ENCODE measurements around the gene RNF215.
"Not testable (repeated sequence)": the region's sequence is repeated elsewhere in the genome, so short reads cannot be mapped to it uniquely, and the experiment has no call there.

Gene RNF215

DNA sequence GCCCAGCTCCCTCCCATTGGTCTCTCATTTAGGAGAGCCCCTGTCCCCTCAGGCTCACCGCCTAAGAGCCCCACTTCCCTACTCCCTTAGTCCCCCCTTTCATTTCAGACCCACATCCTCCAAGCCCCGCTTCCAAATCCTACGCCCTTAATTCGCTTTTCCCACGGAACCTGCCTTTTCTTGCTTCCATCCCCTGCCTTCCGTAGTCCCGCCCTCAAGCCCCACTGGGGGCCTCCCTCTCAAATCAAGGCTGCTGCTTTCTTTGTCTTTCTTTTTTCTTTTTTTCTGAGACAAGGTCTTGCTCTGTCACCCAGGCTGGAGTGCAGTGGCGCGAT lies 30.0 kb downstream of the RNF215 start:
- DNase-seq, result no peak

DNA sequence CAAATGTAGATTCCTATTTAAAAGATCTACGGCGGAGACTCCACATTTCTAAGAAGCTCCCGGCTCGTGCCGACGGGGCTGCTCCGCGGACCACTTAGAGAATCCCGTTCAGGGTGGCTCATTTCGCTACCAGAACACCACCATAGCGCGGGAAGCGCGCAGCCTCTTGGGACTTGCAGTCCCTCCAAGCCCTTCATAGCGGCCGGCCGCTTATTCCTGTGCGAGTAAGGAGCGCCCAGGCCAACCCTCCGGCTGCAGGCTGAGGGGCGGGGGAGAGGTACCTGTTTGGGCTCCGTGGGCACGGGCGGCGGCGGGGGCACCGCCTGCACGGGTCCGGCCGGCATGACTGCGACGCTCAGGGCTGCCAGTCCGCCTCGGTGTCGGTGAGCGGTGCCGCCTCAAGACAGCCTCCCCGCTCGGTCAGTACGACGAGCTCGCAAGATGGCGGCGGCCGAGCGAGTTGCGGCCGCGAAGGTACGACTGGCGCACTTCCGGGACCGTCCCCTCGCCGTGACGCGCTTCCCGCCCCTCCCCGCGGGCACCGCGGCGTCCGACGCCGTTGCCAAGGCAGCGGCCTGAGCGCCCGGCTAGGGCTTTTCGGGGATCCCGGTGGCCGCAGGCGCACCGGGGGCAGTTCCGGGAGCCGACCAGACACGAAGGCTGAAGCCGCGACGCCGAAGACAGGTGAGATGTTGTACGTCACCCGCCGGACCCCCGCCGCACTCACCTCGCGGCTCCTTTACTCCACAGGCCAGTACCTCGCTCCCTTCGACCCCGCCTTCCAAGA lies 30.6 kb downstream of the RNF215 start, which contains the start of the genes CCDC157 and SF3A1:
Gene CCDC157, plus strand, starts transcription at position 559 of the 787 bp plus-strand sequence. CDS start 8,994 bp downstream, outside the sequence.
Gene SF3A1, minus strand, starts transcription at position 446 of the 787 bp plus-strand sequence. Its CDS starts 102 bp downstream, at position 344.
- DNase-seq, result peak; percentile 81

DNA sequence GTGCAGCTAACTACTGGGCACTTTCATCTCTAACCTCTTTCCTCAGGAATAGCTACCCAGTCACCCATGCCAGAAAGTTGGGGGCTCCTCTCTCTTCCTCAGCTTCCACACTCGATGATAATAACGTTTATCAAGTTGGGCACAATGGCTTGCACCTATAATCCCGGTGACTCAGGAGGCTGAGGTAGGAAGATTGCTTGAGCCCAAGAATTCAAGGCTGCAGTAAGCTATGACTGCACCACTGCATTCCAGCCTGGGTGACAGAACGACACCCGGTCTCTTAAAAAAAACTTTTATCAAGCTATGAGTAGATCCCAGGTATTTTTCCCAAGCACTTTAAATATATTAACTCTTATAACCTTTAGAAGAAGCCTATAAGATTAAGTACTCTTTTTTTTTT lies 32.6 kb downstream of the RNF215 start:
- no peak for DNase-seq

DNA sequence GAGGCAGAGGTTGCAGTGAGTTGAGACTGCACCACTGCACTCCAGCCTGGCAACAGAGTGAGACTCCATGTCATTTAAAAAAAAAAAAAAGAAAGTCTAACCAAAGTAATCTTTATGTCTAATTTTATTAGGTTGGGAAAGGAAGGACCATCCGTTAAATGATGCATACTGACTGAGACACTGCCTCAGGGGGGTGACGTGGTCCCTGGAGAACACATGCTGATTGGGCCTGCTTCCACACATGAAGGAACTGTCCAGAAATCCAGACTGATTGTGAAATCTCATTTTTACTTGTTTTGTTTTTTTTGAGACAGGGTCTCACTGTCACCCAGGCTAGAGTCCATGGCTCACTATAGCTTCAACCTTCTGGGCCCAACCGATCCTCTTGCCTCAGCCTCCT lies 36.0 kb downstream of the RNF215 start:
- DNase-seq, result no peak

DNA sequence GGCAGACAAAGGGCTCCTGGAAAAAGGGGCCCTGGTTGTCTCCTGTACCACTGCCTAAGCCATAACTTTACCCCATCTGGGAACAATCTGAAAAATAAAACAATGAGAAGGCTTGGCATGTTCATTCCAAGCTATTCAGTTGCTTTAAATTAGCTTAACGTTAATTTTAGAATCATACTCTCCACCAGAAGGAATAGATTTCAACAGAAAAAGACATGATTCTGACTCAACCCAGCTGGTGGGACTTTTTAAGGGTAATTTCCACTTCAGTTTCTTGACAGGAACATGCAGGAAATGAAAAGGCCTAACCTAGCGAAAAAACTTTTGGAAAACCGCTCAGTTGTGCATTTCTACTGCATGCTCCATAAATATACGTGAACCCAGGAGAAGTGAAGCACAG lies 38.4 kb downstream of the RNF215 start:
- no peak for DNase-seq

DNA sequence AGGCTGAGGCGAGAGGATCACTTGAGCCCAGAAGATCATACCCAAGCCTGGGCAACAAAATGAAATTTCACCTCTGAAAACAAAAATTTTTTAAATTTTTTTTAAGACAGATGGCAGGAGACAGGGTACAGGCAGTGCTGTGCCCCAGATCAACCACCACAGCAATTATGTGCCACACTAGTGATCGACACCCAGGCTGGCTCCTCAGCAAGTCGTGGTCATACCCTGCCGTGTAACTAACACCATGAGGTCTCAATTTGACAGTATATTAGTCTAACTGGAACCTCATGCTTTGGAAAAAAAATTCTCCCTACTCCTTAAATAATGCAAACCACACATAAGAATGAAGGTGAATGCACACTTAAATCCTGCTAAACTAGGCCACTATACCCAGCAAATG lies 38.8 kb downstream of the RNF215 start:
- DNase-seq, result no peak

DNA sequence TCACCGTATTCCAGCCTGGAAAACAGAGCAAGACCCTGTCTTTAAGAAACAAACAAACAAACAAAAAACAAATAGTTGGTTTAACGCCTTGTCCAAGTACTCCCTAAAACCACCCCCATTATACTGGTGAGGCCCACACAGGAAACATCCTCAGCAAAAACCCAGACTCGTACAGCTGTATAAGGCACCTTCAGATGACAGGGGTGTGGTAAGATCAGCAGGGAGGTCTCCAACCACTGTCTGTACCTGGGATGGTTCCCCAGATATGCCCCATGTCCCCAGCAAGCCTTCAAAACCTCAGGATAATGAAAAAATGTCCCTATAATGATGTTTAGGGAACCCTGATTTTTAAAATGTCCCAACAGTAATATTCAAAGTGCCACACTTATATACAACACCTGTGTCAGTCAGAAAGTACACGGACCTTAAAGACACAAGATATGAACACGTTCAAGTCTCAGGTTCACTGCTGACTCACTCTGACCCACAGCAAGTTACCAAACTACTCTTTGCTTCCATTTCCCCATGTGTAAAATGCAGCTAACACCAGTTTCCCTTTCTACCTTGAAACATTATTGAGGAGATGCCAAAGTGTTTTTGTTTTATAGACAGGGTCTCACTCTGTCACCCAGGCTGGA lies 39.8 kb downstream of the RNF215 start:
- DNase-seq, result no peak

DNA sequence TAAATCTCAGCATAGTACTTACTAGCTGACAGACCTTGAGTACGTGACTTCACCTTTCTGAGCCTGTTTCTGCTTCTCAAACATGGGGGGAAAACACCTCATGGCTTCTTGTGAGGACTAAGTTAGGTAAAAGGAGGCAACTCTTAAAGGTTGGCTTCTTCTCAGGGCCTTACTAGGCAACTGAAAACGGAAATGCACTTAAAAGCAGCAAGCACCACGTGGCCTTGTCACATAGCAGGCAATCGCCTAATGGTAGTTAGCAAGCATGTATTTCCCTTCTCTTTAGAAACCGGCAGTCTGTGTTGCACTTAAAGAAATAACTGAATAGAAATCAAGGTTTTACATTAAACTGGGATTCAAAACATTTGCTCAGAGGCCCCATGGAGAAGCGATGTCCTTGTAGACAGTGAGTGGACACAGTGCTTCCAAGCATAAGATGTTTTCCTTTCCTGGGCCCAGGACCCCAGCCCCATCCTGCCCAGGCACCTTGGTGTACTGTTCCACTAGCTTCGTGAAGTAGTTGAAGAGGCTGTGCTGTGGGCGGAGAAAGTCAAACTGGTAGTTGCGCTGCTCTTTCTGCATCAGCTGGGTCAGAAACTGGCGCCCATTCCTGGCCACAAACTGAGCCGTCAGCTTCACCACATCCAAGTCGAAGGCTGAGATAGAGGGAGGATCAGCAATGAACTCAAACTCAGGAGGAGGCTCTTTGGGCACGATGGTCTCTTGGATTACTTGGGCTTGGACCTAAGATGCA lies 42.6 kb downstream of the RNF215 start:
- no peak for DNase-seq

DNA sequence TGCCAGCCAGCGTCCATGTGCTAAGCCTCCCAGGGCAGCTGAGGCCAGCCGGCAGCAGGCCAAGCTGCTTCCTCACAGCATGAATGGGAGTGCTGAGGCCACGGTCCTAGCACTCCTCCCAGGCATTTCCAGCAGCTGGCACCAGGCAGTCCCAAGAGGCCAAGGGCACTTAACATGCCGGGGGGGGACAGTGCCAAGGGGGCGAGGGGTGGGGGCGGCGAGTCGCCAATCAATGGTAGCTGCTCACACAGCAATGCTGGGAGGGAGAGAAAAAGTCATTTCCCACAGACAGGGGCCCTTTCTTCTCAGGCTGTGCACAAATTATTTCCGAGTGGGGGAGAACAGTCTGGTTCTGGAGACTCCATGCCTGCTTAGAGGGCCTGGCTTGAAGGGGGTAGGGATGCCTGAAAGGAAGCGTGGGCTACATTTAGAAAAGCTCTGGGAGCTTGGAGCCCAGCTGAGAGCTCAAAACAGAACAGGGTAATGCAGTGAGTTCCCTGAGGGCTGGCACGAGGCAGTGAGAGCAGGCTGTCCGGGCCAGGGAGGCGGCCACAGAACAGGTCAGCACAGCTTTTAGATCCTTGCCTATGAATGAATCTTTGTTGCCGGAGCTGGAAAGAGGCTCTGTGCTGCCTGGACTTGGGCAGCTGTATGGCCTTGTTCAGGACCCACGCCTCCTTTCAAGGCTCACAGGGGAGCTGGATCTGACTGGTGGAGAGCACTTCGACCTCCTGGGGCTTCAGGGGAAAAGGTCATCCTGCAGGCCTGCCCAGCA lies 46.1 kb downstream of the RNF215 start:
- DNase-seq, result no peak

DNA sequence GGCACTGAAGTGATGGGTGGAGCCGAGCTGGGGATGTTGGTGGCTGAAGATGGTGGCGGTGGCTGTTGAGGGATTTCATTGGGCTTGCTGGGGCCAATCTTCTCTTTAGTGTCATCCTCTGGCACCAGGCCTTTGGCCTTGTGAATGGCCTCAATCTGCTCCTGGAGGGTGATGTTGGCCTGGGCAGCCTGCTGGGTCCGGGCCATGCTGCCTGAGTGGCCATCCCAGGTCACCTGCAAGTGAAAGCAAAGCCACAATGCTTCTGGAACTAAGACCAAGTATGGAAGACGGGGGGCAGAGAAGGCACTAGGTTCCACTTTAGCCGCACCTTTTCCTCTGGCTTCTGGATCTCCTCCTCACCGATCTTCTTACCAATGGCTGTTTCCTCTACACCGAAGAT lies 48.4 kb downstream of the RNF215 start:
- DNase-seq, result no peak

DNA sequence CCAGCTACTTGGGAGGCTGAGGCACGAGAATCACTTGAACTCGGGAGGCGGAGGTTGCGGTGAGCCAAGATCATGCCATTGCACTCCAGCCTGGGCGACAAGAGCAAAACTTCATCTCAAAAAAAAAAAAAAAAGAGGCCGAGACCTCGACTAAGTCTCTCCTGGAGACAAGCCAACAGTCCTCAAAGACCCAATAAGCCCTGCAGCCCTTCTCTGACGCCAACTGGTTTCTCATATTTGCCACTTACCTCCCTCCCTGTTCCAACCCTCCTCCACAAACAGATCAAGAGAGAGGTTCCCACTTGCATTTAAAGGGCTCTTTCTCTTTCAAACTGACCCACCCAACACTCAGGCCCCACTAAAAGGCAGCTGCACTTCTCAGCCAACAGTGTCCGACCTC lies 48.9 kb downstream of the RNF215 start:
- DNase-seq, result not testable (repeated sequence)

DNA sequence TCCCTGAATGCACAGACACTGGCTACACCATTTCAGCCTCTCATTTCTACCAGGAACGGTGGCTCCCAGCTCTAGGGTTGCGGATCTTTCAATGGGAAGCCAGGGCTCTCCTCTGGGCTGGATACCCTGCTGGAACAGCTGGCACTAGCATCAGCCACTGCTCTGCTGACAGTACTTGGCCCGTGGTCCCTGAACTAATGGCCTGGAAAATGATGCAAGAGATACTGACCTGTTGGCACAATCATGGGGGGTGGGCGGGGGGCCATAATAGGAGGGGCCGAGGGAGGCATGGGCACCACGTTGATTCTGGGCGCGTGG lies 49.8 kb downstream of the RNF215 start:
- no peak for DNase-seq

DNA sequence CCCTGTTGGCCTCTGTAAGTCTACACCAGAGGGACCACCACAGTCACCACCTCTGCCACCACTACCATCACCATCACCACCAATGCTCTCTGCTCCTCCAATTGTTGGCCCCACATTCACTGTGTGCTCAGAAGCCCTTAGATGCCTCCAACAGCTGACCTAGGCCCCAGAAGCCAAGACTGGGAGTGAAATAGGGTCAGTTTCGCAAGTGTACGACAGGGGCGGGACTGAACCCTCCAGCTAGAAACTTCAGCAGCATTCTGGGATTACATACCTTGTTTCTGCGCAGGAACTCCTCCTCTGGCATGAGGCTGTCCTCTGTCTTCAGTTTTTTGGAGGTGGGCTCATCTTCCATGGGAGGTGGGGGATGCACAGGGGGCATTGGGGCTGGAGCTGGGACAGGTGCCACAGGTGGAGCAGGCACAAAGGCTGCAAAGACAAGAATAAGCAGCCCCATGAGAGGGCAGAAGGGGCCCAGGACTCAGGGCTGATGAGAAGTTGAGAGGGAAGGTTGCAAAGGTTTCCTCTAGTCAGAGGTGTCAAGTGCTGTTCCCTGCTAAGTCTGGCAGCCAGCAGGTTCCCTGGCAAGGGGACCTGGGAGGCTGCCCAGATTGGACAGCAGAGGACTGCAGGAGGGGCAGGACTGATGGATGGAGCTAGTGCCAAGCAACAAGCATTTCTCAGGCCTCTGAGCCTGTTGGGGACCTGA lies 50.3 kb downstream of the RNF215 start:
- no peak for DNase-seq

DNA sequence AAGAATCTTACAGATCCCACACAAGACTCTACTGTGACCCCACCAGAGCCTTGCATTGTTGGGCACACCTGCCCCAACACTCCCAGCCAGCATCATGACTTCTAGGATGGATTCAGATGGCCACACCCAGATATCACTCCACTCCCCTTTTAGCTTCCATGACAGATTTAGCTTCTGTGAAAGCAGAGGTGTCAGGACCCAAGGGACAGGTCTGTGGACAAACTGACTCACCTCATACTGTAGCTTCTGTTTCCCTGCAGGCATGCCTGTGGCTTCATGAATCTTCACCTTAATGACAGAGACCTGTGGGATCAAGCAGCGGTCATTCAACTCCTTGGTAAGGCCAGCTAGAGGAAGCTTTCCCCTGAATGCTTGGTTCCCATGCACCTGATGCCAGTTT lies 52.0 kb downstream of the RNF215 start:
- DNase-seq, result no peak

DNA sequence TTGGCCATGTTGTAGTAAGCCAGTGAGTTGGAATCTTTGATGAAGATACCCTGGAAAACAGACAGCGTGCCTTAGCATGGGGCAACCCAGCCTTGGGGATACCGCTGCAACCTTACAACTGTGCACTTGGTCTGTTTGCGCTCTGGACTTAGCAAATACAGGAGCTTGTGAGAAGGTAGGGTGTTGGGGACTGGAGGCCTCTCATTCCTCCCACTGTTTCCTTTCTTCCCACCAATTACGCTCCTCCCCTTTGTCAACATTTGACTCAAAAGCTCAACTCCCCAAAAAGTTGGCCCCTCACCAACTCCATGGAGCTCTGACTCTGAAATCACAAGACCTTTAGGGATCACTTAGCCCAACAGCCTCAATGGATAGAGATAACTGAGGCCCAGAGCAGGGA lies 52.6 kb downstream of the RNF215 start:
- no peak for DNase-seq

DNA sequence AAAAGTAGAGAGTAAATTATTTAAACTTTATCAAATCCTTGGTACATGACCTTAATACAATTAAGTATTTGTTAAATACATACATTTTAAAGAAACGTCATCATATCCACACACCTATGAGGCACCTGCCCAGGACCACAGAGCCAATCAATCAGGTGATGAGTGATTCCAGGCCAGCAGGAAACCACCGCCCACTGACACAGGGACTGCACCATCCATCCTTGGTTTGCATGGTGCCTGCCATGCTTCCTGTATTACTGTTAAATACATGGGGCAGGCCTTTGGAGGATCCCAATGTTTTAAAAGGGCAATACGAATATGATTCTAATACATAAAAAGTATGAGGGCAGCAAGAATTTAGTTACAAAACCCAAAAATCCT lies 53.5 kb downstream of the RNF215 start:
- no peak for DNase-seq

DNA sequence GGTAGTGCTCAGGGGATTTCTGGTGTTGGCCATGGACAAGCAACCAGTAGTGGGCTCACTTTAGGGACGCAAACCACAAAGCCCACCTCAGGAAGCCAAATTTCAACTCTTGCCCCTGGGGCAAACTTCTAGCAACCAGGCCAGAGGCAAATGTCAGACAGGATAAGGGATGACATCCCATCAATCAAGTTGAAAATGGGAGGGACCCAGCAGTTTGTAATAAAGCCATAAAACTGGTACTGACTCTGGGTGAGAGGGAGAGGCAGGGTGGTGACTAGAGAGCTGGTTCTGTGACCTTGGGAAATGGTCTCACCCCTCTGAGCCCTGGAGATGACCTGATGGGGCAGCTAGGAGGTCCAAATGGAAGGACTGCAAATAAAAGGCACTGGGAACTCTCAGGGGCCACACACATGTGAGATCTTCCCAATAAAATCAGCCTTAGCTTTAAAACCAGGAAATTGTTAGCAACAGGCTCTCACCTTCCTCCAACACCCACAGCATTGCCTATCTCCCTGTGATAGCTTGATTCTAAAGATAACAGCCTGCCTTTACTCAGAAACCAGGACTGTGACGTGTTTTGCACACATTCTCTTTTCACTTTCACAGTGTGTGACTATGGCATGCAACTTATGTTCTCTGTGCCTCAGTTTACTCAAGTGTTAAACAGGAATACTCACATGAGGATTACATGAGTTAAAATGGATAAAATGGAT lies 54.1 kb downstream of the RNF215 start:
- no peak for DNase-seq

DNA sequence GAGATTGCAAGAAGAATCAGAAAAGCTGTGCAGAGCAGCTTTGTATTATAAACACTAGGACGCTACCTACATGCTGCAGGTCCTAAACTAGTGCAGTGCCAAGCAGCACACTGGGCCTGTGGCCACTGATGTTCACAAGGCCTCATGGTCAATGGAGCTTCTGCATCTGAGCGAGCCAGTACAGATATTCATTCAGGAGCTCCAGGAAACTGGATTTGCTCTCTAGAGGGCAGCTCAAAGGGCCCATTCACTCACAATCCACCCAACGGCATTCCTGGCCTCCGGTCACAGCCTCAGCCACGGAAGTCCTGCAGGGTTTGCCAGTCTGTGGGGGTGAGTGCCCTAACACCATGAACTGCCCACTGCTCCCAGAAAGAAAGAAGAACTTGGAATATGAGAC lies 54.7 kb downstream of the RNF215 start:
- DNase-seq, result no peak

Data from T1000 (cell line).